ENCODE results near the gene GATB.

DNA sequence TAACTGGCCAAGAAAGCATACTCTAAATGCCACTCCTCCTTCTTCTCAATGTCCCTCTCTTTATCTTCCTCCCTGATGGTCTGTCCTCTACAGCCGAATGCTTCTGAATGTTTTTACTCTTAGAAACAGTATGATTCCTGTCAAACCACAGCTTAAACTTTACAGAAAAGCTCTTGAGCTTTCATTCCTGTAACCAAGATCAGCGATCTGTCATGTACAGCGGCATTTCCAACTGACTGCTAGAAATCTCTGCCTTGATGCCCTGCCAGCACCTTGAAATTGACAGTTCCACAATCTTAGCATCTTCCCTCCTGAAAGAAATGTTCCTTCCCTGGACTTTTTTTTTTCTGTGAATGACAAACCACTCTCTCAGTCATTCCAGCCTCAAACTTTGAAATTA is 11.5 kb upstream of the GATB start:
- TF ChIP-seq NR2C2 (IDR thresholded peaks at IDR 0.05; ENCODE audit: borderline replicate concordance, control insufficient read depth, insufficient read length, low read depth) (no peak), HDAC2 (IDR thresholded peaks at IDR 0.05) (no peak), EZH2 (IDR thresholded peaks at IDR 0.05; ENCODE audit: borderline replicate concordance, control insufficient read depth, low read depth, low read length) (no peak), CREB1 (IDR thresholded peaks at IDR 0.05; ENCODE audit: low read depth) (no peak), CEBPB (IDR thresholded peaks at IDR 0.05; ENCODE audit: borderline replicate concordance in 1 of 2, low read depth in 2 of 2, low read length in 2 of 2) (no peak), POLR2AphosphoS5 (IDR thresholded peaks at IDR 0.05; ENCODE audit: low read length) (no peak), GABPA (IDR thresholded peaks at IDR 0.05; ENCODE audit: low read depth) (no peak), EP300 (IDR thresholded peaks at IDR 0.05; ENCODE audit: borderline replicate concordance in 1 of 2, control insufficient read depth in 1 of 2, low read depth in 2 of 2, low read length in 2 of 2) (no peak), CHD2 (IDR thresholded peaks at IDR 0.05; ENCODE audit: borderline replicate concordance, low read depth, low read length) (no peak), RB1 (IDR thresholded peaks at IDR 0.05; ENCODE audit: borderline replicate concordance) (no peak), POLR2A (IDR thresholded peaks at IDR 0.05; ENCODE audit: low read depth, low read length) (no peak), BACH1 (IDR thresholded peaks at IDR 0.05; ENCODE audit: borderline replicate concordance) (no peak)
- TF ChIP-seq, protein P1, sequence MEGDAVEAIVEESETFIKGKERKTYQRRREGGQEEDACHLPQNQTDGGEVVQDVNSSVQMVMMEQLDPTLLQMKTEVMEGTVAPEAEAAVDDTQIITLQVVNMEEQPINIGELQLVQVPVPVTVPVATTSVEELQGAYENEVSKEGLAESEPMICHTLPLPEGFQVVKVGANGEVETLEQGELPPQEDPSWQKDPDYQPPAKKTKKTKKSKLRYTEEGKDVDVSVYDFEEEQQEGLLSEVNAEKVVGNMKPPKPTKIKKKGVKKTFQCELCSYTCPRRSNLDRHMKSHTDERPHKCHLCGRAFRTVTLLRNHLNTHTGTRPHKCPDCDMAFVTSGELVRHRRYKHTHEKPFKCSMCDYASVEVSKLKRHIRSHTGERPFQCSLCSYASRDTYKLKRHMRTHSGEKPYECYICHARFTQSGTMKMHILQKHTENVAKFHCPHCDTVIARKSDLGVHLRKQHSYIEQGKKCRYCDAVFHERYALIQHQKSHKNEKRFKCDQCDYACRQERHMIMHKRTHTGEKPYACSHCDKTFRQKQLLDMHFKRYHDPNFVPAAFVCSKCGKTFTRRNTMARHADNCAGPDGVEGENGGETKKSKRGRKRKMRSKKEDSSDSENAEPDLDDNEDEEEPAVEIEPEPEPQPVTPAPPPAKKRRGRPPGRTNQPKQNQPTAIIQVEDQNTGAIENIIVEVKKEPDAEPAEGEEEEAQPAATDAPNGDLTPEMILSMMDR (IDR thresholded peaks at IDR 0.05 in 2 of 3, conservative IDR thresholded peaks at IDR 0.05 in 1 of 3; ENCODE audit: control insufficient read depth in 2 of 3, extremely low read depth in 1 of 3, insufficient read depth in 1 of 3, low read depth in 3 of 3, low read length in 3 of 3) = no peak

Measured in GM12878 (cell line).